ENCODE measurements around the gene ADGRG6.

GRCh38 chr6:142387997-142388815, 86.4 kb downstream of the ADGRG6 start:
- TF ChIP-seq CTCF (IDR thresholded peaks at IDR 0.05) (peak in 5 of 6 experiments; percentile 23 to 74 (median 68)), POLR2A (IDR thresholded peaks at IDR 0.05) (no peak)

Measured in Peyer's patch (tissue), 4 donors.